Neural crest cell (in vitro differentiated cells): ENCODE measurements around the gene PRKCQ. TPM values are rescaled to one million over a fixed set of nuclear protein-coding genes. Genes with fewer than 3 reads are reported as not detected.

Experiments used
- DNase-seq: peaks from one replicate; pipeline ENCODE4 v3.0.0; 2021; ENCODE audit warnings: low read depth, mixed read lengths, low spot score
- H3K27ac Mint-ChIP-seq: one replicate; pipeline ENCODE4 v1.8.0; 2021; ENCODE audit warnings: mild to moderate bottlenecking, mixed read lengths; ENCODE audit not compliant: unreplicated experiment
- H3K27me3 Mint-ChIP-seq: 2 replicates; pipeline ENCODE4 v1.8.0; 2021; ENCODE audit warnings: low read depth, mild to moderate bottlenecking, mixed read lengths
- H3K36me3 Mint-ChIP-seq: 2 replicates; pipeline ENCODE4 v1.8.0; 2021; ENCODE audit warnings: low read depth, mild to moderate bottlenecking, mixed read lengths
- H3K4me1 Mint-ChIP-seq: 2 replicates; pipeline ENCODE4 v1.8.0; 2021; ENCODE audit warnings: mixed read lengths
- H3K4me3 Mint-ChIP-seq: one replicate; pipeline ENCODE4 v1.8.0; 2021; ENCODE audit warnings: mild to moderate bottlenecking, mixed read lengths
- H3K9me3 Mint-ChIP-seq: 2 replicates; pipeline ENCODE4 v1.8.0; 2021; ENCODE audit warnings: mixed read lengths
- total RNA-seq: library from RNA; stranded (reverse); gene quantifications from 2 replicates; pipeline ENCODE4 v1.2.1, GENCODE V29; 2021
- TF ChIP-seq, protein P1 (sequence below): fragments of 200-600 bp; sonication (generic); conservative IDR thresholded peaks from 2 replicates; pipeline ENCODE4 v1.5.0; 2021; ENCODE audit warnings: antibody characterized with exemption, mild to moderate bottlenecking

Gene PRKCQ
- total RNA-seq, 1 donor from 2014 or later = 3.2 TPM

GRCh38 chr10:6406220-6407033, 173.6 kb downstream of the PRKCQ start:
- H3K36me3 Mint-ChIP-seq = no peaks in the 10 kb centered on the region
- no peak for DNase-seq
- H3K4me1 Mint-ChIP-seq = peaks cover 7% of the 10 kb centered on the region
- TF ChIP-seq, protein P1, sequence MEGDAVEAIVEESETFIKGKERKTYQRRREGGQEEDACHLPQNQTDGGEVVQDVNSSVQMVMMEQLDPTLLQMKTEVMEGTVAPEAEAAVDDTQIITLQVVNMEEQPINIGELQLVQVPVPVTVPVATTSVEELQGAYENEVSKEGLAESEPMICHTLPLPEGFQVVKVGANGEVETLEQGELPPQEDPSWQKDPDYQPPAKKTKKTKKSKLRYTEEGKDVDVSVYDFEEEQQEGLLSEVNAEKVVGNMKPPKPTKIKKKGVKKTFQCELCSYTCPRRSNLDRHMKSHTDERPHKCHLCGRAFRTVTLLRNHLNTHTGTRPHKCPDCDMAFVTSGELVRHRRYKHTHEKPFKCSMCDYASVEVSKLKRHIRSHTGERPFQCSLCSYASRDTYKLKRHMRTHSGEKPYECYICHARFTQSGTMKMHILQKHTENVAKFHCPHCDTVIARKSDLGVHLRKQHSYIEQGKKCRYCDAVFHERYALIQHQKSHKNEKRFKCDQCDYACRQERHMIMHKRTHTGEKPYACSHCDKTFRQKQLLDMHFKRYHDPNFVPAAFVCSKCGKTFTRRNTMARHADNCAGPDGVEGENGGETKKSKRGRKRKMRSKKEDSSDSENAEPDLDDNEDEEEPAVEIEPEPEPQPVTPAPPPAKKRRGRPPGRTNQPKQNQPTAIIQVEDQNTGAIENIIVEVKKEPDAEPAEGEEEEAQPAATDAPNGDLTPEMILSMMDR = peak; percentile 55
- no peak overlapping the region for H3K27ac Mint-ChIP-seq
- no peak overlapping the region for H3K4me3 Mint-ChIP-seq
- no peaks in the 10 kb centered on the region for H3K9me3 Mint-ChIP-seq
- H3K27me3 Mint-ChIP-seq = peaks cover 39% of the 10 kb centered on the region

DNA sequence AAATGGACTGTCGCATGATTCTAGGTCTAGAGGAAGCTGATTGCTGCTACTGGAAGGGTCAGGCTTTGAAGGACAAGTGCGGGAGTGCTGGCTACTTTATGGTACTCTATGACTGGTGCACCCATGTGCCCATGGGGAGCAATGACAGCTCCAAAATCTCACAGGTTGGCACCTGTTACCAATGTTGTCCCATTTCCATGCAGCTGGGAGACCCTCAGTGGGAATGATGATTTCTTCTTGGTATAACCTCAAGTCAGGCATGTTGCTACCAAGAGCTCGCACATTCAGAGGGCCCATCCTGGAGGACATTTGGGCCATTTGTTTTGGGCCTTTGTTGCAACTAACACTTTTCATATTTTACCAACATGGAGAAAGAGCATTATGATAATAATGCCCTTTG, 174.4 kb downstream of the PRKCQ start:
- TF ChIP-seq, protein P1 = no peak
- Mint-ChIP-seq H3K36me3 (no peaks in the 10 kb centered on the region), H3K4me1 (peaks cover 12% of the 10 kb centered on the region), H3K27me3 (peaks cover 39% of the 10 kb centered on the region), H3K4me3 (no peak overlapping the region), H3K9me3 (no peaks in the 10 kb centered on the region), H3K27ac (no peak overlapping the region)
- DNase-seq = no peak

DNA sequence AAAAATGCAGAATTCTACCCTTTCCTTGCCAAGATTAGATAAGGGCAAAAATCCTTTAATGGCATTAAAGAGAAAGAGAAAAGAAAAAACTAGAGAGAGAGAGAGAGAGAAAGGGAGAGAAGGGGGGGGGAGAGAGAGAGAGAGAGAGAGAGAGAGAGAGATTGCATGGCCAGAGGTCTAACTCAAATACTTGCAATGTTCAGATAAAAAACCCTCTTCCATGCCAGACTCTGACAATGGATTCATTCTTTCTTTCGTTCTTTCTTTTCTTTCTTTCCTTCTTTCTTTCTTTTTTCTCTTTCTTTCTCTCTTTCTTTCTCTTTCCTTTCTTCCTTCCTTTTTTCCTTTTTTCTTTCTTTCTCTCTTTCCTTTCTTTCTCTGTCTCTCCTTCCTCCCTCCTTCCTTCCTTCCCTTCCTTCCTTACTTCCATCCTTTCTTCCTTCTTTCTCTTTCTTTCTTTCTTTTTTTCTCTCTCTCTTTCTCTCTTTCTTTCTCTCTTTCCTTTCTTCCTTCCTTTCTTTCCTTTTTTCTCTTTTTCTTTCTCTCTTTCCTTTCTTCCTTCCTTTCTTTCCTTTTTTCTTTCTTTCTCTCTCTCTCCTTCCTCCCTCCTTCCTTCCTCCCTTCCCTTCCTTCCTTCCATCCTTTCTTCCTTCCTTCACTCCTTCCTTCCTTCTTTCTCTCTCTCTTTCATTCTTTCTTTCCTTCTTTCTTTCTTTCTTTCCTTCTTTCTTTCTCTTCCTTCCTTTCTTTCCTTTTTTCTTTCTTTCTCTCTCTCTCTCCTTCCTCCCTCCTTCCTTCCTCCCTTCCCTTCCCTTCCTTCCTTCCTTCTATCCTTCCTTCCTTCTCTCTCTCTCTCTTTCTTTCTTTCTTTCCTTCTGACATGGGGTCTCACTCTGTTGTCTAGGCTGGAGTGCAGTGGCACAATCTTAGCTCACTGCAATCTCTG, 175.7 kb downstream of the PRKCQ start:
- no peak for DNase-seq
- Mint-ChIP-seq H3K9me3 (no peaks in the 10 kb centered on the region), H3K27ac (no peak overlapping the region), H3K4me1 (peaks cover 18% of the 10 kb centered on the region), H3K4me3 (no peak overlapping the region), H3K36me3 (no peaks in the 10 kb centered on the region), H3K27me3 (peaks cover 39% of the 10 kb centered on the region)
- TF ChIP-seq, protein P1 = no peak

GRCh38 chr10:6402960-6403359, 177.1 kb downstream of the PRKCQ start:
- Mint-ChIP-seq H3K27ac (no peak overlapping the region), H3K4me3 (no peak overlapping the region), H3K4me1 (peaks cover 22% of the 10 kb centered on the region), H3K27me3 (peaks cover 39% of the 10 kb centered on the region), H3K36me3 (no peaks in the 10 kb centered on the region), H3K9me3 (no peaks in the 10 kb centered on the region)
- TF ChIP-seq, protein P1 = no peak
- no peak for DNase-seq

- Mint-ChIP-seq H3K27me3 (peaks cover 37% of the 10 kb centered on the region), H3K4me1 (peaks cover 22% of the 10 kb centered on the region), H3K4me3 (no peak overlapping the region), H3K9me3 (no peaks in the 10 kb centered on the region), H3K36me3 (no peaks in the 10 kb centered on the region), H3K27ac (no peak overlapping the region)
- no peak for DNase-seq
- TF ChIP-seq, protein P1 = no peak
Measured at GRCh38 chr10:6402349-6402709, 177.7 kb downstream of the PRKCQ start.
